DND-41 (cell line): ENCODE results near the gene GPC5.

Experiments
- ATAC-seq: fragments of 200-7000 bp; cut with Tn5 transposase; 3 replicates; pipeline ENCODE4 v1.9.1; 2021; ENCODE audit warnings: low read depth; ENCODE audit not compliant: insufficient read depth
- DNase-seq: peaks from one replicate; pipeline ENCODE4 v3.0.0-alpha.2; 2020
- H2AFZ ChIP-seq: 2 replicates; pipeline ENCODE4 v1.6.0; 2012; ENCODE audit warnings: low read depth, low read length
- H3K27ac ChIP-seq: 2 replicates; pipeline ENCODE4 v1.5.1; 2012; ENCODE audit warnings: low read length, inconsistent platforms
- H3K27me3 ChIP-seq: fragments of 200-600 bp; sonication (generic); 2 replicates; pipeline ENCODE4 v1.6.0; 2012; ENCODE audit warnings: low read length, mild to moderate bottlenecking, inconsistent platforms; ENCODE audit not compliant: insufficient read depth, poor library complexity
- H3K36me3 ChIP-seq: 2 replicates; pipeline ENCODE4 v1.5.1; 2012; ENCODE audit warnings: low read length, inconsistent platforms; ENCODE audit not compliant: insufficient read depth
- H3K4me1 ChIP-seq: 2 replicates; pipeline ENCODE4 v1.5.1; 2012; ENCODE audit warnings: mild to moderate bottlenecking, low read length; ENCODE audit not compliant: insufficient read depth
- H3K4me2 ChIP-seq: 2 replicates; pipeline ENCODE4 v1.6.0; 2012; ENCODE audit warnings: mild to moderate bottlenecking, moderate library complexity, low read length, inconsistent platforms; ENCODE audit not compliant: insufficient read depth
- H3K4me3 ChIP-seq, 2 experiments: fragments of 200-600 bp in 1 of 2; shearing (Covaris generic) in 1 of 2; 2 replicates each; pipeline ENCODE4 v1.5.1; 2012 to 2016; ENCODE audit warnings: inconsistent platforms in 2 of 2, low read length in 2 of 2, mild to moderate bottlenecking in 2 of 2, low read depth in 1 of 2, moderate library complexity in 1 of 2
- H3K79me2 ChIP-seq: 2 replicates; pipeline ENCODE4 v1.6.0; 2012; ENCODE audit warnings: low read length, inconsistent platforms; ENCODE audit not compliant: insufficient read depth
- H3K9ac ChIP-seq: 2 replicates; pipeline ENCODE4 v1.6.0; 2012; ENCODE audit warnings: low read depth, mild to moderate bottlenecking, inconsistent platforms, low read length, moderate library complexity
- H3K9me3 ChIP-seq: 2 replicates; pipeline ENCODE4 v1.5.1; 2012; ENCODE audit warnings: low read length, moderate library complexity, mild to moderate bottlenecking, inconsistent platforms; ENCODE audit not compliant: insufficient read depth, severe bottlenecking
- H4K20me1 ChIP-seq: 2 replicates; pipeline ENCODE4 v1.6.0; 2012; ENCODE audit warnings: low read length; ENCODE audit not compliant: insufficient read depth
- EZH2 ChIP-seq: IDR thresholded peaks from 3 replicates; pipeline ENCODE4 v1.6.1; 2012; ENCODE audit warnings: borderline replicate concordance, low read depth, mild to moderate bottlenecking, moderate library complexity, low read length, inconsistent platforms; ENCODE audit not compliant: severe bottlenecking
- TF ChIP-seq, protein P1 (sequence below): IDR thresholded peaks from 2 replicates; pipeline ENCODE4 v1.5.1; 2012; ENCODE audit warnings: borderline replicate concordance, low read length, moderate library complexity, mild to moderate bottlenecking; ENCODE audit not compliant: poor library complexity, severe bottlenecking; ENCODE audit errors: extremely low read depth

Gene GPC5

DNA sequence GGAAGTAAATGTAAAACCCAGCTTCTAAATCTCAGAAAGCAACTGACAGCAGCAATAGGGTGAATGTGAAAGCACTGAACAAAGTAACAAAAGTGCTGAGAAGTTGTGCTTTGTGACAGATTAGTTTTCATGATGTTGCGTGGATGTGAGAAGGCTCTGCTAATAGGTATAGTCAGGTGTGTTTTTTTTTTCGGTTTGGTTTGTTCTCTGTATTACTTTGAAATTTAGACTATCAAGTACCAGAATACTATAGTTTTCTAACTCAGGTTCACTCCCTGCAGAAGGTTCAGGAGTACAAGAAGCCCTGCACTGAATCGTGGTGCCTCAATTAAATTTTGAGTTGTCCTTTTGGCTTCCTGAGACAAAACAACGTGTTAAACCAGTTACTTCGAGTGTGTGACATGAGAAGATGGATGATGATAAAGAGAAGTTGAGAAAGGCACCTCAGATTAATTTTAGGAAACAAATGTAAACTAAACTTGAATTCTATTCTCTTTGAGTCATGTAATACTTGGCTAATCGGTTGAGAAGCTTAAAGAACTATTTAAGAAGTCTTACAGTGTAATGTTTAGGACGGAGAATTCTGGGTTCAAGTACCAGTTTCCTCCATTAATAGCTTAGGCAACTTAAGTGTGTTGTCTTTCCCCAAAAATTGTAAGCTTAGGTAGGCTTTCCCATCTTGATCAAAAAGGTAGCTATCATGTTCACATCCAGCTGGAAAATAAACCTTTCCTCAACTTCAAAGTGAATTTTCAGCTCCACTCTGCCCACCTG, 40.6 kb upstream of the GPC5 start:
- Histone ChIP-seq H3K4me2 (no peak overlapping the region), H3K4me1 (no peaks in the 10 kb centered on the region), H3K9me3 (no peaks in the 10 kb centered on the region), H3K9ac (no peak overlapping the region), H4K20me1 (peaks cover 60% of the 10 kb centered on the region), H3K79me2 (peaks cover 20% of the 10 kb centered on the region; the same call in 1 of the 2 replicates), H3K27ac (no peak overlapping the region), H3K4me3 (no peak overlapping the region), H2AFZ (no peak overlapping the region), H3K27me3 (no peaks in the 10 kb centered on the region), H3K36me3 (peaks cover 51% of the 10 kb centered on the region)
- DNase-seq (no peak), ATAC-seq (peak; percentile 1; the same call in 2 of the 3 replicates)
- TF ChIP-seq EZH2: no peak
- TF ChIP-seq, protein P1, sequence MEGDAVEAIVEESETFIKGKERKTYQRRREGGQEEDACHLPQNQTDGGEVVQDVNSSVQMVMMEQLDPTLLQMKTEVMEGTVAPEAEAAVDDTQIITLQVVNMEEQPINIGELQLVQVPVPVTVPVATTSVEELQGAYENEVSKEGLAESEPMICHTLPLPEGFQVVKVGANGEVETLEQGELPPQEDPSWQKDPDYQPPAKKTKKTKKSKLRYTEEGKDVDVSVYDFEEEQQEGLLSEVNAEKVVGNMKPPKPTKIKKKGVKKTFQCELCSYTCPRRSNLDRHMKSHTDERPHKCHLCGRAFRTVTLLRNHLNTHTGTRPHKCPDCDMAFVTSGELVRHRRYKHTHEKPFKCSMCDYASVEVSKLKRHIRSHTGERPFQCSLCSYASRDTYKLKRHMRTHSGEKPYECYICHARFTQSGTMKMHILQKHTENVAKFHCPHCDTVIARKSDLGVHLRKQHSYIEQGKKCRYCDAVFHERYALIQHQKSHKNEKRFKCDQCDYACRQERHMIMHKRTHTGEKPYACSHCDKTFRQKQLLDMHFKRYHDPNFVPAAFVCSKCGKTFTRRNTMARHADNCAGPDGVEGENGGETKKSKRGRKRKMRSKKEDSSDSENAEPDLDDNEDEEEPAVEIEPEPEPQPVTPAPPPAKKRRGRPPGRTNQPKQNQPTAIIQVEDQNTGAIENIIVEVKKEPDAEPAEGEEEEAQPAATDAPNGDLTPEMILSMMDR: no peak

DNA sequence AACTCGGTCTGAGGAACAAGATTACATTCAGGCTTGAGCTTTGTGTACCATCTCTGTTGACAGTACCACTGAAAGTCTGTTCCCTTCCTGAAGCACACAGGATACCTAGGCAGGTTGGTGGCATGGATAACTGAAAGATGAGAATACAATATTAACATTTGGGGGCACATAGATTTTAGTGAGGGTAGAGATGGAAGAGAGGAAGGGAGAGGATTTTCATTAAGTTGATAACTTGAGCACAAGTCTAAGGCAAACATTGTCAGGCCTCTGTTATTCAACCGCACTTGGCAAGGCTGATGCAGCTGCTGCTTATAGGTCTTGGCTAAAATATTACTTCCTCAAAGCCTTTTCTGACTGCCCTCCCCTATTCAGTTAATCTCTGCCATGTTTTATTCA, 40.0 kb upstream of the GPC5 start:
- Histone ChIP-seq H3K4me2 (no peak overlapping the region), H3K27ac (0 out of 2 replicates have a peak overlapping the region, but pooled peaks have one; percentile 6), H3K9ac (no peak overlapping the region), H4K20me1 (peaks cover 54% of the 10 kb centered on the region), H3K9me3 (no peaks in the 10 kb centered on the region), H3K4me1 (no peaks in the 10 kb centered on the region), H2AFZ (no peak overlapping the region), H3K79me2 (peaks cover 14% of the 10 kb centered on the region; the same call in 1 of the 2 replicates), H3K4me3 (no peak overlapping the region), H3K36me3 (peaks cover 45% of the 10 kb centered on the region), H3K27me3 (no peaks in the 10 kb centered on the region)
- ATAC-seq (peak; percentile 29), DNase-seq (no peak)
- TF ChIP-seq EZH2: no peak
- TF ChIP-seq, protein P1: no peak

DNA sequence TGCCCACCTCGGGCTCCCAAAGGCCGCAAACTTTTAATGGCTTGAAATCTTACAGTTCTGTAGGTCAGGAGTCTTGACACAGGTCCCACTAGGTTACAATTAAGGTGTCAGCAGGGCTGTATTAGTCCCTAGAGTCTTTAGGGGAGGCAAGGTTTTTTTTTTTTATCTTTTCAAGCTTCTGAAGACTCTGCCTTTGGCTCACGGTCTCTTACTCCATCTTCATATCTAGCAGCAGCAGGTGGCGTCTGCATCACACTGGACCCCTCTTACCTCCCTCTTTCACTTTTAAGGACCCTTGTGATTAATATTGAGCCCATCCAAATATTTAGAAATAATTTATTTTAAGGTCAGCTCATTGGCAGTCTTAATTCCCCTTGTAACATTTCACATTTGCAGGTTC, 39.3 kb upstream of the GPC5 start:
- H4K20me1 ChIP-seq: peaks cover 47% of the 10 kb centered on the region
- H3K4me2 ChIP-seq: no peak overlapping the region
- H3K4me1 ChIP-seq: no peaks in the 10 kb centered on the region
- ATAC-seq (peak; percentile 11), DNase-seq (no peak)
- no peak overlapping the region for H3K4me3 ChIP-seq
- TF ChIP-seq, protein P1: no peak
- no peak for TF ChIP-seq EZH2
- no peak overlapping the region for H3K27ac ChIP-seq
- H3K79me2 ChIP-seq: peaks cover 7% of the 10 kb centered on the region; the same call in 1 of the 2 replicates
- no peaks in the 10 kb centered on the region for H3K27me3 ChIP-seq
- H3K9ac ChIP-seq: no peak overlapping the region
- H2AFZ ChIP-seq: no peak overlapping the region
- no peaks in the 10 kb centered on the region for H3K9me3 ChIP-seq
- H3K36me3 ChIP-seq: peaks cover 38% of the 10 kb centered on the region
